Mammary epithelial cell (primary cell): Measurements from ENCODE around the gene CYFIP2.

Experiments used
- CTCF ChIP-seq, 2 donors: IDR thresholded peaks in 1 of 2; conservative IDR thresholded peaks in 1 of 2; 2 replicates each; pipeline ENCODE4 v1.5.1; 2011 to 2012; ENCODE audit warnings: inconsistent platforms in 2 of 2, low read length in 2 of 2, mild to moderate bottlenecking in 2 of 2, control low read depth in 1 of 2, low read depth in 1 of 2; ENCODE audit not compliant: insufficient read depth in 1 of 2; ENCODE audit errors: extremely low read depth in 1 of 2
- EZH2 ChIP-seq: IDR thresholded peaks from 2 replicates; pipeline ENCODE4 v1.6.1; 2012; ENCODE audit warnings: low read length, inconsistent platforms, borderline replicate concordance

DNA sequence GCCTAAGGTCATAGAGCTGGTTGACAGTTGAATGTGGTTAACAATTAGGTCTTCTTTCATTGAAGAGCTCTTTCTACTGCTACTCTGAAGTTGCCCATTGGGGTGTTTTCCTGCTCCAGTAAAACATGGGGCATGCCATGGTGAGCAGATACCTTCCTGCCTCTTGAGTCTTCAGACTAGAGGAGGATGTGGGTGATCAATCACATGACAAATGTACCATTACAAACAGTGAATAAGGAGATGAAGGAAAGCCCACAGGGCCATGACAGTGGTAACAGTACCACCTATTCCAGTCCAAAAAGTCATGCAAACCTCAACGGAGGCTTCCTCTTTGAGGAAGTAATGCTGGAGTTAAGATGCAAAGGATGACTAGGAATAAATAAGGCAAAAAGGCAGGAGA is 73.5 kb downstream of the CYFIP2 start:
- TF ChIP-seq CTCF (conservative IDR thresholded peaks at IDR 0.05 in 1 of 2, IDR thresholded peaks at IDR 0.05 in 1 of 2; ENCODE audit: extremely low read depth in 1 of 2, insufficient read depth in 1 of 2, low read depth in 1 of 2, low read length in 2 of 2) (no peak), EZH2 (no peak)
